ENCODE data around the gene NAXE.
"Not testable (repeated sequence)": the region's sequence is repeated elsewhere in the genome, so short reads cannot be mapped to it uniquely, and the experiment has no call there.

The NAXE gene

DNA sequence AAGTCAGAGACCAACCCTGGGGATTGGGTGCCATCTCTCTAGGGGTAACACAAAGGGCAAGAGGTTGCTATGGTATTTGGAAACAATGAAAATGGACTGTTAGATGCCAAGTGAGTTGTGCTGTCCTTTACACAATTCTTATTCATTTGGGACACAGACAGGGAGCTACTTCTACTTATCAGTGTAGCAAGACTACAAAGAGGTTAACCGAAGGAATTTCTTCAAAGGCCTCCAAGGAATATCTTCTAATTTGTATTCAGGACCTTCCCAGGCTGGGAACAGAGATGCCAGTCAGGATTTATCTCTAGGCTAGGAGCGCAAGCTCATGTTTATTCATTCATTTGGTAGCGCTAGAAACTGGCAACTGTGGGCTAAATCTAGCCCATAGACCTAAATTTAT, 2.6 kb downstream of the NAXE start:
- no peak for DNase-seq

DNA sequence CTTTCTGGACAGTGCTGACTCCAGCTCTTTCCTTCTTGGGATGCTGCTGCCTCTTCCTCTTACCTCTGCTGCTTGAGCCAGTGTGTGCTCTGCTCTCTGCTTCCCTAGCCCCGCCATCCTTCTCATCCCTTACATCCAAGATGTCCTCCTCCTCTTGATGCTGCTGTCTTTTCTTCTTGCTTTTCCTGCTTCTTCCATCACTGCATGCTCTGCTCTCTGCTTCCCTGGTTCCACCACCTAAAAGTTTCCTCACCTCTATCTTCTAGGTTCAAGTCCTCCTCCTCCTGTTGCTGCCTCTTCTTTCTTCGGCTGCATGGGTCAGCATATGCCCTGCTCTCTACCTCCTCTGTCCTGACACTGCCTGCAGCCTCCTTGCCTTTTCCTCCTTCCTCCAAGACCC, 3.4 kb downstream of the NAXE start:
- no peak for DNase-seq

DNA sequence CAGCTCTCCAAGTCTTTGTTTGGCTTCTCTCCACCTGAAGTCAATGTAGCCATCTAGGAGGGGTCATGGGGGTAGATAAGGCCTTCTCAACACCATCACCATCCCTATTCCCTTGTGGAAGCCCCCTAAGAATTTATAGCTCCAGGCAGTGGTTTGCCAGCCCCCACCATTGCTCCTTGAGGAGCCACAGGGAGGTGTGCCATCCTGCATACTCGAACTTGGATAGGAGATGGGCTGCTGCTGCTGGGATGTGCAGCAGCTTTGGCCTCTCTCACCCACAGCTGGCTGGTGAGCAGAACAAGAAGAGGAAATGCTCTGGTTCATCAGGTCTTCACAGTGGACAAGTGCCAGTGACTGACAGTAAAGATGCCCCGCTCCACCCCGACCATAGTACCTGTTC, 4.8 kb downstream of the NAXE start:
- DNase-seq, result no peak

DNA sequence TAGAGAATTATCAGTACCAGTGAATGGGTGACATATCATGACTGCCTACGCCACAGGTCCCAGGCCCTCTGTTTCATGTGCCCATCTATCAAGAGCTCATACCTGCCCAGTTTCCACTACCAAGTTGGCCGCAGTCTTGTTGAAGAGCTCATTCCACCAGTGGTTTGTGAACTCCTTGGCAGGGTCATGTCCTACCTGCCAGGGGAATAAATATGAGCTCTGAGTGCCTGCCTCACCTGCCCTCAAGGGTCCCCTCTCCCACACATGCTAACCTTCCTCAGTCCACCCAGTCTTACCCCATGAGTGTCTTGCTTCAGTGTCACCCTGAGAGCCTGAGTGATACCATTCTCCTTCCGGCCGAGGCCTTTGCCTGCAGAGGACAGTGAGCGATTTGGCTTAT, 6.5 kb downstream of the NAXE start:
- no peak for DNase-seq

DNA sequence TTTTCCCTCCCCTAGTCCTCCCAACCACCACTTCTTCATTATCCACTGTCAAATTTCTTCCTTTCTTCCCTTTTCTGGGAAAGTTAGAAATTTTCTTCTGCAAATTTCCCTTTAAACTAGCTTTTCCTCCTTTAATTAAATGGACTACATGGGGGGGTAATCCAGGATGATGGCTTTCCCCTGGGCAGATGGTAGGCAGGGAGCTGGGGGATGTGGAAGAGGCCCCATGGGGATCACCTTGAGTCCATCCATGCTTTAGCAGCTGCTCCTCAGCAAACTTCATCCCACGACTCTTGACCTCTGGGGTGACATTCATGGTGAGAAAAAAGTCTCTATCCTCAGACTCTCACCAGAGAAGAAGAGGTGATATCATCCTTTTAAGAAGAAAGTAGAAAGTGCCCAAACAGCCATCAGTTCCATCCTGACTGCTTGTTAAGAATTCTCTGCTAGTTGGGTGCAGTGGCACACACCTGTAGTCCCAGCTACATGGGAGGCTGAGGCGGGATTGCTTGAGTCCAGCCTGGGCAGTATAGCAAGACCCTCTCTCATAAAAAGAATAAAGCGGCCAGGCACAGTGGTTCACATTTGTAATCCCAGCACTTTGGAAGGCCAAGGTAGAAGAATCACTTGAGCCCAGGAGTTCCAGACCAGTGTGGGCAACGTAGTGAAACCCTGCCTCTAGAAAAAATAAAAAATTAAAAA, 7.3 kb downstream of the NAXE start:
- DNase-seq, result no peak

DNA sequence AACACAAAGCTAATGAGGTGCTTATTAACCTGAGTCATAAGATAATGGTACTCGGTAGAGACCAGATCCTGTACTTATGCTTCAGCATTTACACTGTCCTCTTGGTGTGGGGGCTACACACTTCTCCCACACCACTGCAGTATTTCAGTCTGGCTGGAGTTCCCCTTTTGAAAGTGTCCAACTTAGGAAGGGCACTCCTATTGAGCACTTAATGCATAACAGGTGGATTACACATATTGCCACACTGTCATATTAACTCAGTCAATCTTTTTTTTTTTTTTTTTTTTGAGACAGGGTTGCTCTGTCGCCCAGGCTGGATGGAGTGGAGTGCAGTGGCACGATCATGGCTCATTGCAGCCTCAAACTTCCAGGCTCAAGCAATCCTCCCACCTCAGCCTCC, 8.2 kb downstream of the NAXE start:
- peak; percentile 58 to 69 for DNase-seq

DNA sequence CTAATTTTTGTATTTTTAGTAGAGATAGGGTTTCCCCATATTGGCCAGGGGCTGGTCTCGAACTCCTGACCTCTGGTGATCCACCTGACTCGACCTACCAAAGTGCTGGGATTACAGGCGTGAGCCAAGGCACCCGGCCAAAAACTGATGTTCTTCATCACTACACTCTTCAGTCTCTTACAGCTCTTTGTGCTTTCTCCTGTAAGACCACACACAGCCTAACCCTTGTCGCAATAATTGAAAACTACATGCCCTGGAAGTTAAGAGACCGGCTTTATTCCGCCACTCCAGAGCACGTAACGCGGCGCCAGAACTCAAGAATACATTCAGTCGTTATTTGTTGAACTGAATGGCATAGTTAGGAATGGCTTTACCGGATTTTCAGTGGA, 9.2 kb downstream of the NAXE start:
- DNase-seq, result peak in 1 of 2 donors; percentile 3

DNA sequence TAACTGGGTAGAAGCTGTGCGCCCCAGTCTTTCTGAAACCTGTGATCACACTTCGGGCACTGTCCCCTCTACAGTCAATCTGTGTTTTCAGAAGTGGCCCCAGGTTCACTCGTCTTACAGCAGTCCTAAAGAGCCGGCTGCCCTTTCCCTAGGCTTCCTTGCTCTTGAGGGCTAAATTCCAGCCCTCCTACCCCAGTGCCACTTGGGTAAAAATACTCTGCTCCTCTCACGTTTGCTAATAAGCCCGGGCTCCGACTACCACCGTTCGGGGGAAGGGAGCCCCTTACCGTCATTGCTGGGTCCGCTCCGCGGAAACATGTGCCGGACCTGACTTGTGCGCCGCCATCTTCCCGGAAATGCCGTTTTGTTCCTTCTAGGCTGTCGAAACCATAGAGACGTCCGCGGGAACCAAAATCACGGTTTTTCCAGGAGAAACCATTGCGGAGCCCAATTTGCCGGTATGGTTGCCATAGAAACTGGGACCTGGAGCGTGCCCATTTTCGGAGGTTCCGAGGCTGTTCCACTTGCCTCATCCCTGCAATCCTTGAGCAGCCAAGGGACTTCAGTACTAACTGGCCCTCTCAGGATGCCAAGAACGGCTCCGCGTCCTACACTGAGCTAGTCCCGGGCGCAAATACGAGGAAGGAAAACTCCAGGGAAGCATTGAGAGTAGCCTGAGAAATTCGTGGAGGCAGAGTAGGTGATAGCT, 9.7 kb downstream of the NAXE start, which contains the start of gene GPATCH4:
TSS of gene GPATCH4 (minus strand) at position 358 of the 709 bp plus-strand sequence.
- DNase-seq, result peak; percentile 78 to 87

DNA sequence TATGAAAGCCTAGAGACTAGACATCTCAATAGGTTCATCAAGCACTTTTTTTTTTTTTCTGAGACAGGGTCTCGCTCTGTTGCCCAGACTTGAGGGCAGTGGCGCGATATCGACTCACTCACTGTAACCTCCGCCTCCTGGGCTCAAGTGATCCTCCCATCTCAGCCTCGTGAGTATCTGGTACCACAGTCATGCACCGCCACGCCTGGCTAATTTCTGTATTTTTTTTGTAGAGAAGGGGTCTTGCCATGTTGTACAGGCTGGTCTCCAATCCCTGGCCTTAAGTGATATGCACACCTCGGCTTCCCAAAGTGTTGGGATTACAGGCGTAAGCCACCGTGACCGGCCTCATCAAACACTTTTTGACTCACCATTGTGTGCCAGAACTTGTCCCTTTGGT, 10.3 kb downstream of the NAXE start:
- no peak for DNase-seq

DNA sequence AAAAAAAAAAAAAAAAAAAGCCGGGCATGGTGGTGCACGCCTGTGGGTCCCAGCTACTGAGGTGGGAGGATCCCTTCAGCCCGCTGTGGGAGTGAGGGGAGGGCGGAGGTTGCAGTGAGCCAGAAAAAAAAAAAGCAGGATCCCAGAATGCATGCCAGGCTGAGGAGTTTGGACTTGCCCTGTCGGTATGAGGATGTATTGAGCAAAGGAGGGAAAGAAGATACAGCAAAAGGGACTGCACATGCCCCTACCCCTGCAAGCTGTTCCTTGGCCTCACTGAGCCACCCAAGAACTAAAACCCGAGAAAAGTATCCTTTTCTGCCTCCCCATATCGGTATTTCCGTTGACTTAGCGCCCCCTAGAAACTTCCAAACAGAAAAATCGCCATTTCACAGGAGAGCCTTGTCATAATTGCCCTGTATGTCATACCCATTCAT, 11.0 kb downstream of the NAXE start:
- DNase-seq, result peak; percentile 12 to 49

DNA sequence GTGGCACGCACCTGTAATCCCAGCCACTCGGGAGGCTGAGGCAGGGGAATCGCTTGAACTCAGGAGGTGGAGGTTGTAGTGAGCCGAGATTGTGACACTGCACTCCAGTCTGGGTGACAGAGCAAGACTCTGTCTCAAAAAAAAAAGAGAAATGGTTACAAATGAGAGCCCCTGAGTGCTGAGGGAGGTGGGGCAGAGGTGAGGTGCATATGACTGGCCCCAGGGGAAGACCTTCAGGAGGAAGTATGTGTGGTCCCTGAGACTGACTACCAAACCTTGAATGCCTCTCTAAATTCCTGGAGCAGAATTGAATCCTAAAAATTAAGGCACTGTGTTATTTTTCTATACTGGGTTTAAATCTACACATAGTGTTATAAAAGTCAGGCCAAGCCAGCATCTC, 15.8 kb downstream of the NAXE start:
- DNase-seq, result not testable (repeated sequence)

DNA sequence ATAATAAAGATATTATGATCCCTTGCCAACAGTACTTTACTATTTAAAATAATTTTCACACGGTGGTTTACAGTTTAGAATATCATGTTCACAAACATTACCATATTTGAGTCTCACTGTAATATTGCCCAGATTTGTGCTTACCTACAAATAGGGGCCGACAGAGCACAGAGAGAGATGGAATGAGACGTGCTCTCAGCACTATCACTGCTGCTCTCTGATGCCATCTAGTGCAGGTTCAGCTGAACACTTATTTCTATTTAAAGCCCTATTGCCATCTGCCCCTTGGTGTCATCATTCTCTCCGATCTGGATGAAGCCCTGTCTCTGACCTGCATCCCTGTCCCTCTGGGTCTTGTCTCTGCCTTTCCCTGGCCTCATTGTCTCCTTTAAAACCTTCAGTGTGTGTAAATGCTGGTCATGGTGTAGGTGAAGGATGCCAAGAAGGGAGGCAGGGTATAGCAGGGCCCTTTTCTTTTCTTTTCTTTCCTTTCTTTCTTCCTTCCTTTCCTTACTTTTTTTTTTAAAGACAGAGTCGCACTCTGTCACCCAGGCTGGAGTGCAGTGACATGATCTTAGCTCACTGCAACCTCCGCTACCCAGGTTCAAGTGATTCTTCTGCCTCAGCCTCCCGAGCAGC, 16.6 kb downstream of the NAXE start:
- DNase-seq, result peak; percentile 62 to 74

DNA sequence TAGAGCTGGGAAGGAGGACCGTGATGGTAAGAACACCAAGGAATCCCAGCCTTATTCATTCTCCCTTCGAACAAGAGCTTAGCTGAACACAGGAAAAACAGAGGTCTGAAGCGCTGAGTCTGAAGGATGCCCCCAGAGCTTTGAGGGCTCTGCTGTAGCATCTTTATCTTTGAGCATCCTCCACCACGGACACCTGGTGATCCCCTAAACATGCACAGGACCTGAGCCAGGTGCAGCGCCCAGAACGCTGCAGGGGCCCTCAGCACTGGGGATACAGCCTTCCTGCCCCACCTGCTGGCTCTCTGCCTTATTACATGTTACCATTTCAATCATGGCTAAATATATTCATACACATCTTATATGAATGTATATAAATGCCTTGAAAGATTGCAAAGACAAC, 17.4 kb downstream of the NAXE start:
- DNase-seq, result peak in 1 of 2 donors; percentile 38

DNA sequence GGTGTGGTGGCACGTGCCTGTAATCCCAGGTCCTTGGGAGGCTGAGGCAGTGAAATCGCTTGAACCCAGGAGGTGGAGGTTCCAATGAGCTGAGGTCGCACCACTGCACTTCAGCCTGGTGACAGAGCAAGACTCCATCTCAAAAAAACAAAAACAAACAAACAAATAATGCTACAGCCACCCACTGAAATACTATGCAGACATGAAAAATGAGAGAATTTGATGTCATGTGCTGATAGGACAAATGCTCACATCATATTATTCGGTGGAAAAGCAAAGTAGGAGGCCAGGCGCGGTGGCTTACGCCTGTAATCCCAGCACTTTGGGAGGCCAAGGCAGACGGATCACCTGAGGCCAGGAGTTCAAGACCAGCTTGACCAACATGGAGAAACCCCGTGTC, 18.5 kb downstream of the NAXE start:
- DNase-seq, result not testable (repeated sequence)

DNA sequence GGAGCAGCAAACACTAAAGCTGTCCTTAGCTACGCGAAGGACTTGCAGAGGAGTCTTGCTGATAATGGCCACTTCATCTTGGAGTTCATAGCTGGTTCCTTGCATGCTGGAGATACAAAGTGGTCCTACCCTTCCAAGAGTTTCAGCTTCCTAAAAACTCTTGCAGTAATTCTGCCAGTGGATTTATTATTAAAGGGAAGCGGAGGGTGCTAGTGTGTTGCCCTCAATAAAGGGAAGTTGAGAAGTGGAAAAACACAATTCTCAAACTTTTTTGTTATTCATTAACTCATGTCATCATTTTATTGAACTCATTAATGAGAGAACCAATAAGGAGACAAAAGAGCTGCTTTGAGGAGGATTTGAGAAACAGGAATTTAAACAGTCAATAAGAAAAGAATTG, 21.1 kb downstream of the NAXE start:
- peak; percentile 18 to 43 for DNase-seq

DNA sequence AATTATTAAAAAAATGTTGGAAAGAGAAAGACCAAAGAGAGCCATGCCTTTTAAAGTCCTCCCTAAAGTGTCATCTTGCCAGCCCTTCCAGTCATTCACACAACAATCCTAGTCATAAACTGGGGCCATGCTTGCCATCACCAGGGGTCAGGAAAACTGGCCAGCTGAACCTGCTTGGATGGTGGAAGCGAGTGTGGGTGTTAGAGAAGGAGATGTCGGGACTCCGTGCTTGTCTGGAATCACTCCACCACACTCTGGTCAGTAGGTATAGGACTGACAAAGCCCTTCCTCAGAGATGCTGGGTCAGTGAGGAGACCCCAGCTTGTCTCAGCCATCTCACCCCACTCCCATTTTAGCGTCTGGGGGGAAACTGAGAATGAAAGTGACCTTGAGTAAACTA, 24.4 kb downstream of the NAXE start:
- DNase-seq, result no peak

DNA sequence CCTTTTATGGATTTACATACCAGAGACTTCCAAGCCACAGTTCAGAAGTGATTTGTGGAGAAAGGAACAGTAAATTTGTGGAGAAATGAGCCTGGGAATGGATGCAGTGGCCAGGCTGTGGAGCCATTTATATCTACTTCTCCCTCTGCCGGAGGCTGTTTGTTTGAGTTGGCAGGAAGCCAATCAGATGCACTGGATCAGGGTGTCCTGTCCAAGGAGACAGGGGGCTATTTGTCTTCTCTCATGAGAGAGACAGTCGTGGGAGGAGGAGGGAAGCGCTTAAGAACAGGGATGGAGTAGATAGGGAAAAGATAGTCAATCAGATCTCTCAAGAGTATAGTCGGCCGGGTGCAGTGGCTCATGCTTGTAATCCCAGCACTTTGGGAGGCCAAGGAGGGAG, 24.9 kb downstream of the NAXE start:
- DNase-seq, result no peak

DNA sequence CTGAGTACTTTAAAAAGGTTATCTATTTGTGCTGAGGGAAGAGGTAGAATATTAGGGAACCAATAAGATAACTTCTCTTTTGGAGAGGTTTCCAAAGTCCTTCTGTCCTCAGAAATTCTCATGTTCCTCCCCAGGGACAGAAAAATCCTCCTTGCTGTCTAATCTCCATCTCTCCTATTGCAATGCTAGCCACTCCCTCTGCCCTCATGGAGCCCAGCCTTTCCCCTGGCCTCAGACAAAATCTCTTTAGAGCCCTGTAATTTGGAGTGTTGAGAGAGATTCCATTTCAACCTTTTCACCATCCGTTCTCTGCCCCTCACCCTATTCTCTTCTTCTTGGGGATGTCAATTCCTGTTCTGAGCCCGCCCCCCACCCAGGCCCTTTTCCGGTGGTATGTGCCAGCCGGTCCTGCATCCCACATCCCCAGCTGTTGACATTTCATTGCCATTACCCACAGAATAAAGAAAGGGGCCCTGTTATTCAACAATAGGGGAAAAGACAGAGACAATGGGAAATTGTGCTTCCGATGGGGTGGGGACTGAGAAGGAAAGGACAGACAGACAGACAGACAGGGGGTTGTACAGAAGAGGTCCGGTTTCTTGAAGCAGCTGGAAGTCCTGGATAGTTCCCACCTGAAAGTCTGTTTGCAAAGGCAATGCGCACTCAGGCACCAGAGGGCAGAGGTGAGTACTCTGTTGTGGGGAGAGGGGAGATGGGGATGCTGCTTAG, 27.4 kb downstream of the NAXE start, which contains the start of gene HAPLN2:
TSS of gene HAPLN2 (plus strand) at position 563 of the 729 bp plus-strand sequence. CDS start 4,076 bp downstream, outside the sequence.
- no peak for DNase-seq

DNA sequence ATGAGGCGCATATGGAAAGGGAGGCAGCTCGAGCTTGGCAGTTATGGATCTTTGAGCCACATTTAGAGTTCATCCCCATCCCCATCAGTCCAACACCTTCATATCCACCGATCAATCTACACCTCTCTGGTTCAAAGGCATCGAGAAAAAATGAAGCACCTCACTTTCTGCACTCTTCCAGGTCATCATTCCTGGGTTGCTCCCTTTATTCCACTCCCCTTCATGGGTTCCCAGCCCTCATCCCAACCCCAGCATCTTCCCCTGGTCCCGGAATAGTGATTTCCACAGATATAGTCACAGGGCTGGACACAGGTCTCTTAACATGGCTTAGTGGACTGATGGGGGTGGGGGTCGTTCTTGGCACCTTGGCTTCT, 28.0 kb downstream of the NAXE start:
- DNase-seq, result no peak

DNA sequence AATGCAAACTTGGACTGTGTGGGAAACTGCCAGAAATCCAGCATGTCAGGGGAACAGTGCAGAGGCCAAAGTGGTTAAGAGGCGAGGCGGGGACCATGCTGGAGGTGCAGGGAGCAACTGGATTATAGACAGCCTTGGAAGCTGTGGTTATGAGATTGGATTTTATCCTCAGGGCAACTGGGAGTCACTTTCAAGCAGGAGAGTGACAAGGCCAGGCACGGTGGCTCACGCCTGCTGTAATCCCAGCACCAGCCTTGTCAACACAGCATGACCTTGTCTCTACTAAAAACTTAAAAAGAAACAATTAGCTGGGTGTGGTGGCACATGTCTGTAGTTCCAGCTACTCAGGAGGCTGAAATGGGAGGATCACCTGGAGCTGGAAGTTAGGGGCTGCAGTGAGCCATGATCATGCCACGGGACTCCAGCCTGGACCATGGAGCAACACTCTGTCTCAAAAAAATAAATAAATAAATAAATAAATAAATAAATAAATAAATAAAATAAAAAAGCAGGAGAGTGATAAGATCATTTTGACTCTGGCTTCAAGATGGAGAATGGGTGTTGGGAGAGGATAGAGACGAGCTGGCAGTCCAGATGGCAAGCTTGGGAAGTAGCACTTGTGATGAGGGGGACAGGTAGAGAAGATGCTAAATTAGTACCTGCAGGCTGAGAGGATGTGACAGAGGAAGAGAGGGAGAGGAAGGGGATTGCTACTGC, 31.2 kb downstream of the NAXE start:
- no peak for DNase-seq

DNA sequence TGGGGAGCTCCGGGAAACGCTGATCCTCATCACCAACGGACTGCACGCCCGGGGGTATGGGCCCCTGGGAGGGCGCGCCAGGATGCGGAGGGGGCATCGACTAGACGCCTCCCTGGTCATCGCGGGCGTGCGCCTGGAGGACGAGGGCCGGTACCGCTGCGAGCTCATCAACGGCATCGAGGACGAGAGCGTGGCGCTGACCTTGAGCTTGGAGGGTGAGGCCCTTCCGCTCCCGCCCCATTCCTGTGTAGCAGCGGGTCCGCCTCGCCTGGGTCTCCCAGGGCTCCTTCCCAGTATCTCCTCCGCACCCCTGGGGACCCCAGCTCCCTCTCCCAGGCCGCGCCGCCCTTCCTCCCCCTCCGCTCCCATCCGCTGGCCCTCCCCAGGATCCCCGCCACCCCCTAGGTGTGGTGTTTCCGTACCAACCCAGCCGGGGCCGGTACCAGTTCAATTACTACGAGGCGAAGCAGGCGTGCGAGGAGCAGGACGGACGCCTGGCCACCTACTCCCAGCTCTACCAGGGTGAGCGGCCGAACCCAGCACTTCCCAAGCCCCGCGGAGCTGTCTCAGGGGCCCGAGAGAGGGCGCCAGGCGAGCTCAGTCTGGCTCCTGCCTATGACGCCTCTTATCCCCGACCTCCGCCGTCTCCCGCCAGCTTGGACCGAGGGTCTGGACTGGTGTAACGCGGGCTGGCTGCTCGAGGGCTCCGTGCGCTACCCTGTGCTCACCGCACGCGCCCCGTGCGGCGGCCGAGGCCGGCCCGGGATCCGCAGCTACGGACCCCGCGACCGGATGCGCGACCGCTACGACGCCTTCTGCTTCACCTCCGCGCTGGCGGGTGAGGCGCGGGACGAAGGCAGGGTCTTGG, 32.6 kb downstream of the NAXE start:
- peak; percentile 26 to 45 for DNase-seq
